GM12891 (cell line): ENCODE results near the gene CELF2.

Source experiments
- PAX5 ChIP-seq: IDR thresholded peaks from 2 replicates; pipeline ENCODE4 v1.6.1; 2011; ENCODE audit warnings: low read length, moderate library complexity, mild to moderate bottlenecking; ENCODE audit not compliant: insufficient read depth, severe bottlenecking
- POLR2A ChIP-seq: IDR thresholded peaks from 2 replicates; pipeline ENCODE4 v1.6.1; 2011; ENCODE audit warnings: low read depth, low read length, control low read depth
- POLR2AphosphoS5 ChIP-seq: IDR thresholded peaks from 2 replicates; pipeline ENCODE4 v1.6.1; 2011; ENCODE audit warnings: low read depth, low read length, control low read depth
- SPI1 ChIP-seq: IDR thresholded peaks from 2 replicates; pipeline ENCODE4 v1.6.1; 2011; ENCODE audit warnings: low read depth, low read length, control low read depth
- TAF1 ChIP-seq: IDR thresholded peaks from 2 replicates; pipeline ENCODE4 v1.6.1; 2011; ENCODE audit warnings: low read depth, low read length, control low read depth

GRCh38 chr10:11146402-11147171 lies 128.9 kb downstream of the CELF2 start:
- TF ChIP-seq POLR2A, result no peak
- TF ChIP-seq TAF1, result no peak
- TF ChIP-seq POLR2AphosphoS5, result no peak
- TF ChIP-seq SPI1, result no peak
- TF ChIP-seq PAX5, result no peak
